Endothelial cell (in vitro differentiated cells): Measurements from ENCODE around the gene FRK. TPM values are rescaled to one million over a fixed set of nuclear protein-coding genes. Genes with fewer than 3 reads are reported as not detected.

Experiments used
- DNase-seq: peaks from one replicate; pipeline ENCODE4 v3.0.0; 2021; ENCODE audit warnings: low spot score
- H3K27ac Mint-ChIP-seq: one replicate; pipeline ENCODE4 v1.8.0; 2021; ENCODE audit warnings: mixed read lengths, inconsistent platforms; ENCODE audit not compliant: unreplicated experiment
- H3K27me3 Mint-ChIP-seq: one replicate; pipeline ENCODE4 v1.8.0; 2021; ENCODE audit warnings: mild to moderate bottlenecking, moderate library complexity, mixed read lengths, inconsistent platforms; ENCODE audit not compliant: unreplicated experiment
- H3K36me3 Mint-ChIP-seq: one replicate; pipeline ENCODE4 v1.8.0; 2021; ENCODE audit warnings: mild to moderate bottlenecking, low read depth, mixed read lengths, inconsistent platforms; ENCODE audit not compliant: unreplicated experiment
- H3K4me1 Mint-ChIP-seq: one replicate; pipeline ENCODE4 v1.8.0; 2021; ENCODE audit warnings: mild to moderate bottlenecking, mixed read lengths, inconsistent platforms; ENCODE audit not compliant: unreplicated experiment
- H3K4me3 Mint-ChIP-seq: one replicate; pipeline ENCODE4 v1.8.0; 2021; ENCODE audit warnings: mild to moderate bottlenecking, mixed read lengths, inconsistent platforms; ENCODE audit not compliant: unreplicated experiment
- H3K9me3 Mint-ChIP-seq: one replicate; pipeline ENCODE4 v1.8.0; 2021; ENCODE audit warnings: mixed read lengths, inconsistent platforms; ENCODE audit not compliant: unreplicated experiment
- CTCF ChIP-seq: fragments of 200-600 bp; sonication (generic); IDR thresholded peaks from one replicate; pipeline ENCODE4 v1.5.0; 2021; ENCODE audit warnings: antibody characterized with exemption; ENCODE audit not compliant: unreplicated experiment
- total RNA-seq: library from RNA; stranded (reverse); fragmentation: NEBNext Ultra II Directional; extraction: Animal tissue kit (Norgen Biotek cat#: 25700); gene quantifications from one replicate; pipeline ENCODE4 v1.2.1, GENCODE V29; 2021; ENCODE audit not compliant: unreplicated experiment

FRK gene
- total RNA-seq, 1 donor from 2014 or later = 0.08 TPM

GRCh38 chr6:115908906-115909559 is 151.7 kb downstream of the FRK start:
- no peak for TF ChIP-seq CTCF
- no peak for DNase-seq
- H3K27me3 Mint-ChIP-seq = no peaks in the 10 kb centered on the region
- H3K27ac Mint-ChIP-seq = no peak overlapping the region
- no peak overlapping the region for H3K4me3 Mint-ChIP-seq
- no peaks in the 10 kb centered on the region for H3K9me3 Mint-ChIP-seq
- H3K36me3 Mint-ChIP-seq = no peaks in the 10 kb centered on the region
- H3K4me1 Mint-ChIP-seq = peaks cover 5% of the 10 kb centered on the region

GRCh38 chr6:115905471-115905870 is 155.2 kb downstream of the FRK start:
- Mint-ChIP-seq H3K4me1 (no peaks in the 10 kb centered on the region), H3K27ac (no peak overlapping the region), H3K36me3 (no peaks in the 10 kb centered on the region), H3K9me3 (no peaks in the 10 kb centered on the region), H3K4me3 (no peak overlapping the region), H3K27me3 (no peaks in the 10 kb centered on the region)
- no peak for TF ChIP-seq CTCF
- DNase-seq = no peak

GRCh38 chr6:115902436-115902835 is 158.3 kb downstream of the FRK start:
- H3K4me3 Mint-ChIP-seq = no peak overlapping the region
- no peak for TF ChIP-seq CTCF

GRCh38 chr6:115901896-115902295 is 158.8 kb downstream of the FRK start:
- Mint-ChIP-seq H3K27me3 (no peaks in the 10 kb centered on the region), H3K27ac (no peak overlapping the region), H3K4me3 (no peak overlapping the region), H3K4me1 (no peaks in the 10 kb centered on the region), H3K36me3 (no peaks in the 10 kb centered on the region), H3K9me3 (no peaks in the 10 kb centered on the region)
- no peak for DNase-seq
- no peak for TF ChIP-seq CTCF

More at GRCh38 chr6:115902436-115902835, 158.3 kb downstream of the FRK start:
- no peaks in the 10 kb centered on the region for H3K27me3 Mint-ChIP-seq
- H3K27ac Mint-ChIP-seq = no peak overlapping the region
- H3K4me1 Mint-ChIP-seq = no peaks in the 10 kb centered on the region
- no peaks in the 10 kb centered on the region for H3K9me3 Mint-ChIP-seq
- no peak for DNase-seq
- H3K36me3 Mint-ChIP-seq = no peaks in the 10 kb centered on the region

- TF ChIP-seq CTCF = no peak
- Mint-ChIP-seq H3K36me3 (no peaks in the 10 kb centered on the region), H3K27ac (no peak overlapping the region), H3K9me3 (no peaks in the 10 kb centered on the region), H3K4me3 (no peak overlapping the region), H3K4me1 (no peaks in the 10 kb centered on the region), H3K27me3 (no peaks in the 10 kb centered on the region)
- DNase-seq = no peak
These were observed 160.9 kb downstream of the FRK start for GRCh38 chr6:115899730-115900282.
